Parathyroid adenoma (tissue), 2 donors: ENCODE measurements around the gene ASIC2.

Experiments
- H2AFZ ChIP-seq: fragments of 300-600 bp; sonication (generic); one replicate; pipeline ENCODE4 v1.7.0; 2017; ENCODE audit warnings: antibody characterized with exemption, mild to moderate bottlenecking
- H3K27ac ChIP-seq: fragments of 300-600 bp; sonication (generic); one replicate; pipeline ENCODE4 v1.7.0; 2017
- H3K27me3 ChIP-seq: fragments of 300-600 bp; sonication (generic); one replicate; pipeline ENCODE4 v1.7.0; 2017; ENCODE audit warnings: low read length; ENCODE audit not compliant: control insufficient read depth, insufficient read depth
- H3K36me3 ChIP-seq: fragments of 300-600 bp; sonication (generic); one replicate; pipeline ENCODE4 v1.7.0; 2017; ENCODE audit warnings: low read length; ENCODE audit not compliant: control insufficient read depth, insufficient read depth
- H3K4me1 ChIP-seq: fragments of 300-600 bp; sonication (generic); one replicate; pipeline ENCODE4 v1.7.0; 2017; ENCODE audit warnings: control low read depth
- H3K4me2 ChIP-seq: fragments of 300-600 bp; sonication (generic); one replicate; pipeline ENCODE4 v1.7.0; 2017; ENCODE audit warnings: low read length
- H3K4me3 ChIP-seq: fragments of 300-600 bp; sonication (generic); one replicate; pipeline ENCODE4 v1.7.0; 2017; ENCODE audit warnings: low read depth, low read length
- H3K79me2 ChIP-seq: fragments of 300-600 bp; sonication (generic); one replicate; pipeline ENCODE4 v1.7.0; 2017; ENCODE audit warnings: control low read depth
- H3K9ac ChIP-seq: fragments of 300-600 bp; sonication (generic); one replicate; pipeline ENCODE4 v1.7.0; 2017; ENCODE audit warnings: mild to moderate bottlenecking
- H3K9me3 ChIP-seq: fragments of 300-600 bp; sonication (generic); one replicate; pipeline ENCODE4 v1.7.0; 2017; ENCODE audit warnings: low read length; ENCODE audit not compliant: control insufficient read depth
- TF ChIP-seq, protein P1 (sequence below): fragments of 300-600 bp; sonication (generic); IDR thresholded peaks from one replicate; pipeline ENCODE4 v1.7.0; 2017; ENCODE audit warnings: antibody characterized with exemption, mild to moderate bottlenecking
- donor health status: primary hyperparathyroidism.

Gene ASIC2

DNA sequence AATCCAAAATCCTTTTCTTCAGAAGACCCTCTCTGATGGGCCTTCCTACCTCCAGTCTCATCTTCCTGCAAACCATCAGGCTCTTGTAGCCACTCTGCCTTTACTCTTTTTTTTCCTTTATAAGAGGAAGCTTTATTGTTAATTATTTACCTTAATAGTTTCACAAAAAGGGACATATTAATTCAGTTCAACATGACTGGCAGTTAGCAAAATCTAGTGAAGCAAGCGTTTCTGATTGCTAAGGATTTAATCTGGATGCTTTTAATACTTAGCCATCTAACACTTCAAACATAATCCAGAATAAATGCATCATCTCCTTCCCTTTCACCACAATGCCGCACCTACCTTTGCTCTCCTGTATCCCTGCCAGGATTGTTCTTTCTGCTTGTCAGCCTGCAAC is 239.4 kb downstream of the ASIC2 start:
- TF ChIP-seq, protein P1, sequence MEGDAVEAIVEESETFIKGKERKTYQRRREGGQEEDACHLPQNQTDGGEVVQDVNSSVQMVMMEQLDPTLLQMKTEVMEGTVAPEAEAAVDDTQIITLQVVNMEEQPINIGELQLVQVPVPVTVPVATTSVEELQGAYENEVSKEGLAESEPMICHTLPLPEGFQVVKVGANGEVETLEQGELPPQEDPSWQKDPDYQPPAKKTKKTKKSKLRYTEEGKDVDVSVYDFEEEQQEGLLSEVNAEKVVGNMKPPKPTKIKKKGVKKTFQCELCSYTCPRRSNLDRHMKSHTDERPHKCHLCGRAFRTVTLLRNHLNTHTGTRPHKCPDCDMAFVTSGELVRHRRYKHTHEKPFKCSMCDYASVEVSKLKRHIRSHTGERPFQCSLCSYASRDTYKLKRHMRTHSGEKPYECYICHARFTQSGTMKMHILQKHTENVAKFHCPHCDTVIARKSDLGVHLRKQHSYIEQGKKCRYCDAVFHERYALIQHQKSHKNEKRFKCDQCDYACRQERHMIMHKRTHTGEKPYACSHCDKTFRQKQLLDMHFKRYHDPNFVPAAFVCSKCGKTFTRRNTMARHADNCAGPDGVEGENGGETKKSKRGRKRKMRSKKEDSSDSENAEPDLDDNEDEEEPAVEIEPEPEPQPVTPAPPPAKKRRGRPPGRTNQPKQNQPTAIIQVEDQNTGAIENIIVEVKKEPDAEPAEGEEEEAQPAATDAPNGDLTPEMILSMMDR = no peak
- no peak overlapping the region for H3K4me2 ChIP-seq
- H3K9me3 ChIP-seq = no peaks in the 10 kb centered on the region
- H2AFZ ChIP-seq = no peak overlapping the region
- no peak overlapping the region for H3K9ac ChIP-seq
- no peaks in the 10 kb centered on the region for H3K36me3 ChIP-seq
- H3K27me3 ChIP-seq = no peaks in the 10 kb centered on the region
- H3K27ac ChIP-seq = no peak overlapping the region
- H3K4me1 ChIP-seq = no peaks in the 10 kb centered on the region
- H3K79me2 ChIP-seq = no peaks in the 10 kb centered on the region
- H3K4me3 ChIP-seq = no peak overlapping the region

DNA sequence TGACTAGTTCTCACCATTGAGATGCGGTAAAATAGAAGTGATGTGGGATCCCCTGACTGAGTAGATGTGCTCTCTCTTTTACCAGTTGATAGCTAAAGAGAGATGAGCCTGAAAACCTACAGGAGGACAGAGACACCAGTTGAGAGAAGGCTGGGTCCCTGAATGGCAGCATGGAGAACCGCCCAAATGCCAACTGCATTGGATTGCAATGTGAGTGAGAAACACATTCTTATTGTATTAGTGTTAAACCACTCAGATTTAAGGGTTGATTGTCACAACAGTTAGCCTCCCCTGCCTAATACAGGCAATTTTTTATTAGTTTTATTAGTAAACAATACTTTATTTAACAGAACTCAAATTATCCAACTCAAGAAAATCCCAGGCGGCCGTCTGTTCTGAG is 240.2 kb downstream of the ASIC2 start:
- Histone ChIP-seq H3K4me2 (no peak overlapping the region), H2AFZ (no peak overlapping the region), H3K4me1 (no peaks in the 10 kb centered on the region), H3K9me3 (no peaks in the 10 kb centered on the region), H3K9ac (no peak overlapping the region), H3K27ac (no peak overlapping the region), H3K36me3 (no peaks in the 10 kb centered on the region), H3K27me3 (no peaks in the 10 kb centered on the region), H3K4me3 (no peak overlapping the region), H3K79me2 (no peaks in the 10 kb centered on the region)
- TF ChIP-seq, protein P1 = no peak

DNA sequence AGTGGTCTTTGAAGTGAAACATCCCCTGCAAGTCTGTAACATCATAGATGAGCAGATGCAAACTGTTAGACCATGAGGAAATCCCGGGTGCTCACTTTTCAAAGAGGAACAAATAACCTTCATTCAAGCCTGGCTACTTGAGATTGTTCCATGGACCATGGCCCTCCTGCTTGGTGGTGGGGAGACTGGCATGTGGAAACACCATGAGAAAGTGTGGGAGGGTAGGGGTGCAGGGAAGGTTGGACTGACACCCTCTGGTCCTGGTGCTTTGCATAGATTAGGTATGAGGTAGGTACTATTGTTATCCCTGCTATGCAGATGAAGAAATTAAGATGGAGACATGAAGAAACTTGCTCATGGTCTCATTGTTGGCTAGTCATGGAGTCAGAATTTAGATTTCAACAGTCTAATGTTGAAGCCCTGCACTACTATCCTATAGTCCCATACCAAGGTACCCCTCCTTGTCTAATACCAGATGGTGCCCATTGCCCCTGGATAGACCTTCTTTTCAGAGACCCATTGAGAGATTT is 242.4 kb downstream of the ASIC2 start:
- Histone ChIP-seq H3K36me3 (no peaks in the 10 kb centered on the region), H3K4me3 (no peak overlapping the region), H3K9ac (no peak overlapping the region), H3K27me3 (no peaks in the 10 kb centered on the region), H3K27ac (no peak overlapping the region), H3K4me1 (no peaks in the 10 kb centered on the region), H3K9me3 (no peaks in the 10 kb centered on the region), H3K79me2 (no peaks in the 10 kb centered on the region), H3K4me2 (no peak overlapping the region), H2AFZ (no peak overlapping the region)
- TF ChIP-seq, protein P1 = no peak

DNA sequence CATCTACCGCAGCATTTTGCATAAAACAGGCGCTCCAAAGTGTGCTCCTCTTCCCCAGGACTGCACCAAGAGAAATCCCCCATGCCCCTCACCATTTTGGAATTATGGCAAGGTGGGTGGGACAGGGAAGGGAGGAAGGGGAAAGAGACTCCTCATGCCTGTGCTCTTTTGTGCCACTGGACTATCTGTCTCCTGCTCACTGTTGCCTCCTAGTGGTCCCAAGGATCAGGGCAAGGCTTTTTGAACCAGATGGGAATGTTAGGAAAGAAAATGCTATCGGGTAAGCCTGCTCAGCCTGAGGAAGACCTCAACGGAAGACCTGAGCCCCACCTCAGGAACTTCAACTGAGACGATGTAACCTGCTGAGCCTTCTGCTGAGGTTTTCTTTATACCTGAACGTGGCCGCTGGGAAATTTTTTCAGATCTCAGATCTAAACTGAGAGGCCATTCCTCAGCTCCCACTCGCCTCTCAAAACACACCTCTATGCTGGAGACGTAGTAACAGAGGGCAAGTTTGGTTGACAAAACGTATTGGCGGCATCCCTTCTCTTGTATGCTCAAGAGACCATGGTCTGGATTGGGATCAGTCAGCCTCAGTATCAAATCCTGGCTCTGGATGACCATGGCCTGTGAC is 243.2 kb downstream of the ASIC2 start:
- Histone ChIP-seq H2AFZ (no peak overlapping the region), H3K9me3 (no peaks in the 10 kb centered on the region), H3K79me2 (no peaks in the 10 kb centered on the region), H3K4me1 (no peaks in the 10 kb centered on the region), H3K36me3 (no peaks in the 10 kb centered on the region), H3K27me3 (no peaks in the 10 kb centered on the region), H3K9ac (no peak overlapping the region), H3K4me2 (no peak overlapping the region), H3K27ac (no peak overlapping the region), H3K4me3 (no peak overlapping the region)
- TF ChIP-seq, protein P1 = peak; percentile 51
